WTC11 (cell line): Measurements from ENCODE around the gene AGBL1. TPM values are rescaled to one million over a fixed set of nuclear protein-coding genes. Genes with fewer than 3 reads are reported as not detected.

Experiments
- ATAC-seq: fragments of 200-7000 bp; cut with Tn5 transposase; 2 replicates; pipeline ENCODE4 v1.10.0; 2021; ENCODE audit warnings: mild to moderate bottlenecking, moderate library complexity
- CTCF ChIA-PET: fragments of 300-600 bp; sonication (Branson Sonifier 250); formaldehyde crosslinking; loops from one replicate; lab custom pipeline; 2021; ENCODE audit warnings: antibody characterized with exemption; lab: Charles Lee
- POLR2A ChIA-PET: fragments of 350-600 bp; sonication (Branson Sonifier 250); formaldehyde crosslinking; loops from one replicate; lab custom pipeline; 2021; ENCODE audit warnings: antibody characterized with exemption; lab: Charles Lee
- DNase-seq: peaks from one replicate; pipeline ENCODE4 v3.0.0; 2021; ENCODE audit warnings: low spot score
- H3K27ac Mint-ChIP-seq: 2 replicates; pipeline ENCODE4 v1.8.0; 2021; ENCODE audit warnings: mixed read lengths
- H3K27me3 Mint-ChIP-seq: 2 replicates; pipeline ENCODE4 v1.8.0; 2021; ENCODE audit warnings: low read depth, mild to moderate bottlenecking, moderate library complexity, mixed read lengths
- H3K36me3 Mint-ChIP-seq: 2 replicates; pipeline ENCODE4 v1.8.0; 2021; ENCODE audit warnings: mixed read lengths
- H3K4me1 Mint-ChIP-seq: 2 replicates; pipeline ENCODE4 v1.8.0; 2022; ENCODE audit warnings: mixed read lengths
- H3K4me3 Mint-ChIP-seq: 2 replicates; pipeline ENCODE4 v1.8.0; 2021; ENCODE audit warnings: mild to moderate bottlenecking, moderate library complexity, mixed read lengths
- H3K9me3 Mint-ChIP-seq: 2 replicates; pipeline ENCODE4 v1.8.0; 2021; ENCODE audit warnings: mixed read lengths
- CDX4 ChIP-seq: fragments of 250-450 bp; sonication (Bioruptor Pico); IDR thresholded peaks from 2 replicates; pipeline ENCODE4 v1.9.0; 2021; ENCODE audit warnings: moderate library complexity, mild to moderate bottlenecking, inconsistent platforms, borderline replicate concordance
- ELF4 ChIP-seq: sonication (generic); formaldehyde crosslinking; IDR thresholded peaks from 2 replicates; pipeline ENCODE4 v1.8.1; 2022; ENCODE audit warnings: low read depth, mild to moderate bottlenecking, moderate library complexity, missing genetic modification reagents
- EMX1 ChIP-seq: fragments of 250-450 bp; sonication (Bioruptor Pico); IDR thresholded peaks from 2 replicates; pipeline ENCODE4 v1.8.0; 2021; ENCODE audit warnings: mild to moderate bottlenecking
- ESRRA ChIP-seq: sonication (generic); formaldehyde crosslinking; IDR thresholded peaks from 2 replicates; pipeline ENCODE4 v1.8.1; 2022; ENCODE audit warnings: mild to moderate bottlenecking, missing genetic modification reagents, borderline replicate concordance
- FOXJ3 ChIP-seq: sonication (generic); formaldehyde crosslinking; IDR thresholded peaks from 2 replicates; pipeline ENCODE4 v1.9.0; 2021; ENCODE audit warnings: missing genetic modification reagents, mild to moderate bottlenecking, borderline replicate concordance
- GABPB1 ChIP-seq: sonication (generic); formaldehyde crosslinking; IDR thresholded peaks from 2 replicates; pipeline ENCODE4 v1.8.1; 2023; ENCODE audit warnings: mild to moderate bottlenecking, missing genetic modification reagents
- GRHL2 ChIP-seq: fragments of 250-450 bp; sonication (Bioruptor Pico); IDR thresholded peaks from 2 replicates; pipeline ENCODE4 v1.8.0; 2022; ENCODE audit warnings: mild to moderate bottlenecking, moderate library complexity; ENCODE audit not compliant: insufficient replicate concordance, severe bottlenecking
- GTF2I ChIP-seq: fragments of 250-450 bp; sonication (Bioruptor Pico); conservative IDR thresholded peaks from 2 replicates; pipeline ENCODE4 v1.4.0; 2021; ENCODE audit warnings: mild to moderate bottlenecking
- MYBL2 ChIP-seq: sonication (generic); formaldehyde crosslinking; IDR thresholded peaks from 2 replicates; pipeline ENCODE4 v1.8.1; 2023; ENCODE audit warnings: mild to moderate bottlenecking, moderate library complexity, missing genetic modification reagents
- NR2C2 ChIP-seq: sonication (generic); formaldehyde crosslinking; IDR thresholded peaks from 2 replicates; pipeline ENCODE4 v1.8.0; 2022; ENCODE audit warnings: mild to moderate bottlenecking, missing genetic modification reagents
- OVOL2 ChIP-seq: fragments of 250-450 bp; sonication (Bioruptor Pico); IDR thresholded peaks from 2 replicates; pipeline ENCODE4 v1.9.0; 2021; ENCODE audit warnings: mild to moderate bottlenecking, borderline replicate concordance
- RELA ChIP-seq: sonication (generic); formaldehyde crosslinking; IDR thresholded peaks from 2 replicates; pipeline ENCODE4 v1.8.1; 2022; ENCODE audit warnings: missing genetic modification reagents, mild to moderate bottlenecking, borderline replicate concordance
- SMAD3 ChIP-seq: sonication (generic); formaldehyde crosslinking; IDR thresholded peaks from 2 replicates; pipeline ENCODE4 v1.8.0; 2022; ENCODE audit warnings: missing genetic modification reagents, mild to moderate bottlenecking, borderline replicate concordance
- SMAD4 ChIP-seq: sonication (generic); formaldehyde crosslinking; IDR thresholded peaks from 2 replicates; pipeline ENCODE4 v1.8.0; 2022; ENCODE audit warnings: mild to moderate bottlenecking, missing genetic modification reagents
- SP1 ChIP-seq: sonication (generic); formaldehyde crosslinking; conservative IDR thresholded peaks from 2 replicates; pipeline ENCODE4 v1.8.1; 2022; ENCODE audit warnings: missing genetic modification reagents
- ZBTB21 ChIP-seq: sonication (generic); formaldehyde crosslinking; IDR thresholded peaks from 2 replicates; pipeline ENCODE4 v1.8.1; 2023; ENCODE audit warnings: mild to moderate bottlenecking, missing genetic modification reagents, borderline replicate concordance
- ZBTB43 ChIP-seq: sonication (generic); formaldehyde crosslinking; IDR thresholded peaks from 2 replicates; pipeline ENCODE4 v1.8.1; 2023; ENCODE audit warnings: mild to moderate bottlenecking, missing genetic modification reagents
- ZNF138 ChIP-seq: sonication (generic); formaldehyde crosslinking; conservative IDR thresholded peaks from 2 replicates; pipeline ENCODE4 v1.8.1; 2022; ENCODE audit warnings: mild to moderate bottlenecking, moderate library complexity, missing genetic modification reagents
- ZNF232 ChIP-seq: sonication (generic); formaldehyde crosslinking; IDR thresholded peaks from 2 replicates; pipeline ENCODE4 v1.8.0; 2022; ENCODE audit warnings: mild to moderate bottlenecking, missing genetic modification reagents
- ZNF263 ChIP-seq: sonication (generic); formaldehyde crosslinking; IDR thresholded peaks from 2 replicates; pipeline ENCODE4 v1.8.1; 2022; ENCODE audit warnings: low read depth, mild to moderate bottlenecking, moderate library complexity, missing genetic modification reagents
- ZNF396 ChIP-seq: fragments of 250-450 bp; sonication (Bioruptor Pico); IDR thresholded peaks from 2 replicates; pipeline ENCODE4 v1.8.0; 2021; ENCODE audit warnings: mild to moderate bottlenecking, moderate library complexity, borderline replicate concordance
- total RNA-seq: library from RNA; stranded (reverse); gene quantifications from 3 replicates; pipeline ENCODE4 v1.2.3, GENCODE V29; 2021
- TF ChIP-seq, protein P1 (sequence below): fragments of 250-450 bp; sonication (Bioruptor Pico); IDR thresholded peaks from 2 replicates; pipeline ENCODE4 v2.1.2; 2022; ENCODE audit warnings: mild to moderate bottlenecking, moderate library complexity
- TF ChIP-seq, protein P2 (sequence below): sonication (generic); formaldehyde crosslinking; IDR thresholded peaks from 2 replicates; pipeline ENCODE4 v1.8.1; 2022; ENCODE audit warnings: low read depth, mild to moderate bottlenecking, moderate library complexity, missing genetic modification reagents, borderline replicate concordance
- TF ChIP-seq, protein P3 (sequence below): sonication (generic); formaldehyde crosslinking; IDR thresholded peaks from 2 replicates; pipeline ENCODE4 v1.8.0; 2022; ENCODE audit warnings: mild to moderate bottlenecking, missing genetic modification reagents

Gene AGBL1
- total RNA-seq, 1 experiment from 2014 or later, result not detected

DNA sequence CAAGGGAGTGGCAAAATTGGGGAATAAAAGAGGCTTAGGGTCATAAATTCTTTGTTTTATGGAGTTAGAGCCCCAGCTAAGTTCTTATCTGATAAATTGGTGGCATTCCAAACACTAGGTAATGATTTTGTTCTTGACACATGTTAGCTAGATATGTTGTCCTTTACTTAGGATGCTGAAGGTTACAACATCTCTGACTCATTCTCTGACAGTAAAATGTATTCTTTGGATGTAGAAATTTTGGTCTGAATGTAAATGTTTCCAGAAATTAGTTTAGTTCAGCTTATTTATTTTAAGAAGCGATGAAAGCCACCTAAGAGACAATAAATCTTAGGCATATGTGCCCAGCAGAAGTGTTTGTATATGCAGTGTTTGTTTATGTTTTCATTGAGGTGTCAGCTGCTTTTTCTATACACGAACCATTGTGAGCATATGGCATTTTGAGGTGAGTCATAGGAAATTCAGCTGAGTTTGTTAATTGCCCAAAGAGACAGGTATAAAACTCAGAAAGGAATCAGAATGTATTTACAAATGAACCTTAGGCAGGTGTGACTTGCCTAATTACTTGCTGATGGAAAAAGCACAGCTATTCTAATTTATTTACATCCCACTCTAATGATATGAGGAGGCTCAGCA, 247.7 kb downstream of the AGBL1 start:
- ChIA-PET CTCF (no interaction called here), POLR2A (no interaction called here)
- Mint-ChIP-seq H3K4me1 (peaks cover 15% of the 10 kb centered on the region), H3K36me3 (peaks cover 32% of the 10 kb centered on the region), H3K27me3 (no peaks in the 10 kb centered on the region), H3K9me3 (peaks cover 33% of the 10 kb centered on the region), H3K4me3 (no peak overlapping the region), H3K27ac (no peak overlapping the region)
- TF ChIP-seq EMX1 (no peak), GRHL2 (CRISPR knock-in tag) (no peak), ZBTB21 (CRISPR knock-in tag) (no peak), ZBTB43 (CRISPR knock-in tag) (no peak), ELF4 (CRISPR knock-in tag) (no peak), OVOL2 (no peak), ZNF138 (CRISPR knock-in tag) (no peak), MYBL2 (CRISPR knock-in tag) (no peak), RELA (CRISPR knock-in tag) (no peak), ESRRA (no peak)
- TF ChIP-seq, protein P1, sequence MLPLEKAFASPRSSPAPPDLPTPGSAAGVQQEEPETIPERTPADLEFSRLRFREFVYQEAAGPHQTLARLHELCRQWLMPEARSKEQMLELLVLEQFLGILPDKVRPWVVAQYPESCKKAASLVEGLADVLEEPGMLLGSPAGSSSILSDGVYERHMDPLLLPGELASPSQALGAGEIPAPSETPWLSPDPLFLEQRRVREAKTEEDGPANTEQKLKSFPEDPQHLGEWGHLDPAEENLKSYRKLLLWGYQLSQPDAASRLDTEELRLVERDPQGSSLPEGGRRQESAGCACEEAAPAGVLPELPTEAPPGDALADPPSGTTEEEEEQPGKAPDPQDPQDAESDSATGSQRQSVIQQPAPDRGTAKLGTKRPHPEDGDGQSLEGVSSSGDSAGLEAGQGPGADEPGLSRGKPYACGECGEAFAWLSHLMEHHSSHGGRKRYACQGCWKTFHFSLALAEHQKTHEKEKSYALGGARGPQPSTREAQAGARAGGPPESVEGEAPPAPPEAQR (CRISPR knock-in tag), result no peak
- DNase-seq (no peak), ATAC-seq (no peak)

GRCh38 chr15:86328658-86329057, 249.0 kb downstream of the AGBL1 start:
- H3K4me3 Mint-ChIP-seq, result no peak overlapping the region
- POLR2A ChIA-PET, result no interaction called here
- CTCF ChIA-PET, result no interaction called here
- peaks cover 15% of the 10 kb centered on the region for H3K4me1 Mint-ChIP-seq
- peaks cover 42% of the 10 kb centered on the region for H3K9me3 Mint-ChIP-seq
- H3K36me3 Mint-ChIP-seq, result peaks cover 35% of the 10 kb centered on the region
- ATAC-seq, result no peak
- TF ChIP-seq SMAD3 (CRISPR knock-in tag) (no peak), SMAD4 (no peak), ZNF263 (CRISPR knock-in tag) (no peak), ZNF232 (no peak), NR2C2 (CRISPR knock-in tag) (no peak), SP1 (no peak), FOXJ3 (no peak), GABPB1 (no peak), ZNF396 (no peak), CDX4 (CRISPR knock-in tag) (no peak), GTF2I (CRISPR knock-in tag) (no peak)
- TF ChIP-seq, protein P2, sequence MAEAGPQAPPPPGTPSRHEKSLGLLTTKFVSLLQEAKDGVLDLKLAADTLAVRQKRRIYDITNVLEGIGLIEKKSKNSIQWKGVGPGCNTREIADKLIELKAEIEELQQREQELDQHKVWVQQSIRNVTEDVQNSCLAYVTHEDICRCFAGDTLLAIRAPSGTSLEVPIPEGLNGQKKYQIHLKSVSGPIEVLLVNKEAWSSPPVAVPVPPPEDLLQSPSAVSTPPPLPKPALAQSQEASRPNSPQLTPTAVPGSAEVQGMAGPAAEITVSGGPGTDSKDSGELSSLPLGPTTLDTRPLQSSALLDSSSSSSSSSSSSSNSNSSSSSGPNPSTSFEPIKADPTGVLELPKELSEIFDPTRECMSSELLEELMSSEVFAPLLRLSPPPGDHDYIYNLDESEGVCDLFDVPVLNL, result no peak
- TF ChIP-seq, protein P3, sequence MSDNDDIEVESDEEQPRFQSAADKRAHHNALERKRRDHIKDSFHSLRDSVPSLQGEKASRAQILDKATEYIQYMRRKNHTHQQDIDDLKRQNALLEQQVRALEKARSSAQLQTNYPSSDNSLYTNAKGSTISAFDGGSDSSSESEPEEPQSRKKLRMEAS (CRISPR knock-in tag), result no peak
- DNase-seq, result no peak
- no peaks in the 10 kb centered on the region for H3K27me3 Mint-ChIP-seq
- no peak overlapping the region for H3K27ac Mint-ChIP-seq
